HepG2 (cell line): Measurements from ENCODE around the gene ESRP2. TPM values are rescaled to one million over a fixed set of nuclear protein-coding genes. Genes with fewer than 3 reads are reported as not detected.

Source experiments
- AFF4 ChIP-seq: sonication (generic); formaldehyde crosslinking; IDR thresholded peaks from 2 replicates; pipeline ENCODE4 v1.4.0; 2020; ENCODE audit warnings: missing genetic modification reagents
- ATM ChIP-seq: fragments of 450-650 bp; IDR thresholded peaks from 2 replicates; pipeline ENCODE4 v1.7.1; 2017; ENCODE audit warnings: mild to moderate bottlenecking, borderline replicate concordance
- CC2D1A ChIP-seq: sonication (generic); formaldehyde crosslinking; IDR thresholded peaks from 2 replicates; pipeline ENCODE4 v1.8.1; 2023; ENCODE audit warnings: mild to moderate bottlenecking, missing genetic modification reagents
- IKZF5 ChIP-seq: IDR thresholded peaks from 2 replicates; pipeline ENCODE4 v1.6.1; 2018; ENCODE audit warnings: missing genetic modification reagents, mild to moderate bottlenecking, missing compliant biosample characterization
- IRF9 ChIP-seq: sonication (generic); formaldehyde crosslinking; IDR thresholded peaks from 2 replicates; pipeline ENCODE4 v1.8.0; 2022; ENCODE audit warnings: missing genetic modification reagents, mild to moderate bottlenecking, borderline replicate concordance
- MIER2 ChIP-seq: IDR thresholded peaks from 2 replicates; pipeline ENCODE4 v1.6.1; 2016; ENCODE audit warnings: missing biosample characterization, missing genetic modification reagents
- NONO ChIP-seq, 2 experiments: fragments of 450-650 bp in 1 of 2; sonication (generic) in 1 of 2; formaldehyde crosslinking in 1 of 2; IDR thresholded peaks in 1 of 2; conservative IDR thresholded peaks in 1 of 2; 2 replicates each; pipeline versions ENCODE4 v1.6.1 to v1.8.0; 2017 to 2022; ENCODE audit warnings: mild to moderate bottlenecking in 1 of 2, missing genetic modification reagents in 1 of 2, moderate library complexity in 1 of 2
- PHF8 ChIP-seq: sonication (generic); formaldehyde crosslinking; IDR thresholded peaks from 2 replicates; pipeline ENCODE4 v1.5.0; 2020; ENCODE audit warnings: missing genetic modification reagents
- REST ChIP-seq, 2 experiments: IDR thresholded peaks; 2 replicates each; pipeline ENCODE4 v1.6.1; 2011 to 2012; ENCODE audit warnings: low read length in 2 of 2, borderline replicate concordance in 1 of 2, low read depth in 1 of 2, mild to moderate bottlenecking in 1 of 2, moderate library complexity in 1 of 2
- RFX1 ChIP-seq: fragments of 450-650 bp; IDR thresholded peaks from 2 replicates; pipeline ENCODE4 v1.6.1; 2017
- TERF1 ChIP-seq: sonication (generic); formaldehyde crosslinking; IDR thresholded peaks from 2 replicates; pipeline ENCODE4 v1.8.0; 2022; ENCODE audit warnings: mild to moderate bottlenecking, missing genetic modification reagents, moderate library complexity
- THYN1 ChIP-seq: sonication (generic); formaldehyde crosslinking; IDR thresholded peaks from 2 replicates; pipeline ENCODE4 v1.8.1; 2023; ENCODE audit warnings: low read depth, mild to moderate bottlenecking, moderate library complexity, missing genetic modification reagents, borderline replicate concordance
- TSC22D2 ChIP-seq: sonication (generic); formaldehyde crosslinking; IDR thresholded peaks from 2 replicates; pipeline ENCODE4 v1.5.1; 2020; ENCODE audit warnings: missing genetic modification reagents, mild to moderate bottlenecking, borderline replicate concordance
- ZNF639 ChIP-seq: conservative IDR thresholded peaks from 2 replicates; pipeline ENCODE4 v1.6.1; 2018; ENCODE audit warnings: missing genetic modification reagents
- polyA plus RNA-seq, 8 experiments: library from polyadenylated mRNA; depleted of rRNA in 3 of 8; stranded (reverse) in 7 of 8; unstranded in 1 of 8; fragments of >200 nt; fragmentation: Illumina TruSeq in 4 of 8; extraction: Trizol in 4 of 8; gene quantifications; 2 replicates each; pipeline versions ENCODE4 v1.2.1 to v1.2.3, GENCODE V29; 2011 to 2016; ENCODE audit warnings: low read depth in 4 of 8, missing spikeins in 1 of 8, mixed read lengths in 1 of 8; ENCODE audit not compliant: insufficient read depth in 1 of 8
- total RNA-seq, 5 experiments: library from RNA; depleted of rRNA; stranded (reverse); fragments of >200 nt; fragmentation: Illumina TruSeq; extraction: Trizol; gene quantifications; 2 replicates each; pipeline ENCODE4 v1.2.3, GENCODE V29; 2016; ENCODE audit warnings: low read depth in 1 of 5

The ESRP2 gene
- total and polyA plus RNA-seq, 2 of the 13 experiments (the other 11 are each of a cell fraction or from before 2014, with no cell fraction given): 21.1 to 32.4 TPM

- TF ChIP-seq IRF9 (CRISPR knock-in tag) (no peak), TSC22D2 (CRISPR knock-in tag) (peak; percentile 20; the same call in 1 of the 2 replicates), PHF8 (CRISPR knock-in tag) (peak; percentile 81), THYN1 (CRISPR knock-in tag) (no peak), IKZF5 (CRISPR knock-in tag) (peak; percentile 40; the same call in 1 of the 2 replicates), REST (IDR thresholded peaks at IDR 0.05; ENCODE audit: borderline replicate concordance in 1 of 2, low read depth in 1 of 2, low read length in 2 of 2) (no peak), CC2D1A (CRISPR knock-in tag) (no peak), ZNF639 (0 out of 2 replicates have a peak, but pooled peaks have one; percentile 11), TERF1 (CRISPR knock-in tag) (no peak), AFF4 (CRISPR knock-in tag) (no peak), MIER2 (no peak), RFX1 (no peak), NONO (IDR thresholded peaks at IDR 0.05) (no peak), NONO (CRISPR knock-in tag; conservative IDR thresholded peaks at IDR 0.05) (peak; percentile 93), ATM (no peak)
Measured at GRCh38 chr16:68244903-68245853, 9.3 kb upstream of the ESRP2 start, which contains the start of gene PLA2G15 (continued).
